HG03460 (cell line): ENCODE data around the gene TBX21.

Experiments
- ATAC-seq: cut with Tn5 transposase; IDR thresholded peaks from one replicate; pipeline ENCODE4 v1.9.1; 2021; ENCODE audit not compliant: unreplicated experiment

TBX21 gene

GRCh38 chr17:47712330-47713023 lies 20.6 kb upstream of the TBX21 start:
- no peak for ATAC-seq

GRCh38 chr17:47713980-47714700 lies 18.9 kb upstream of the TBX21 start:
- ATAC-seq = no peak

- ATAC-seq = no peak
These were observed 18.2 kb upstream of the TBX21 start for GRCh38 chr17:47714773-47715396.

- no peak for ATAC-seq
These were observed 17.2 kb upstream of the TBX21 start for GRCh38 chr17:47715669-47716325.

GRCh38 chr17:47716375-47716774 lies 16.7 kb upstream of the TBX21 start:
- ATAC-seq = no peak

- ATAC-seq = no peak
These were observed 15.8 kb upstream of the TBX21 start for GRCh38 chr17:47717261-47717697.

GRCh38 chr17:47717979-47718621 lies 14.9 kb upstream of the TBX21 start:
- no peak for ATAC-seq

GRCh38 chr17:47718634-47719405 lies 14.2 kb upstream of the TBX21 start:
- no peak for ATAC-seq

- ATAC-seq = no peak
These were observed 13.5 kb upstream of the TBX21 start for GRCh38 chr17:47719411-47720152.

GRCh38 chr17:47720196-47720595 lies 12.8 kb upstream of the TBX21 start:
- ATAC-seq = no peak

- no peak for ATAC-seq
These were observed 12.1 kb upstream of the TBX21 start for GRCh38 chr17:47720754-47721533.

GRCh38 chr17:47721725-47722124 lies 11.3 kb upstream of the TBX21 start:
- ATAC-seq = no peak

GRCh38 chr17:47724705-47725104 lies 8.3 kb upstream of the TBX21 start:
- no peak for ATAC-seq

- no peak for ATAC-seq
These were observed 7.5 kb upstream of the TBX21 start for GRCh38 chr17:47725446-47726111.

- no peak for ATAC-seq
These were observed 6.0 kb upstream of the TBX21 start for GRCh38 chr17:47726796-47727703.

- ATAC-seq = no peak
These were observed 5.4 kb upstream of the TBX21 start for GRCh38 chr17:47727704-47728036.

- ATAC-seq = no peak
These were observed 4.7 kb upstream of the TBX21 start for GRCh38 chr17:47728214-47728877.
